HAP-1 (cell line): Measurements from ENCODE around the gene LILRA5.
A peak's percentile ranks its signal among the peaks of the same experiment; 100 is the strongest.

Experiments
- DNase-seq, 2 experiments: peaks; one replicate each; pipeline ENCODE4 v3.0.0-alpha.2; 2016 to 2020; ENCODE audit warnings: low spot score in 2 of 2
- H3K27me3 ChIP-seq: fragments of 250-450 bp; sonication (Bioruptor Pico); 2 replicates; pipeline ENCODE4 v1.5.1; 2020; ENCODE audit warnings: low read depth, mild to moderate bottlenecking, moderate library complexity
- H3K36me3 ChIP-seq: fragments of 250-450 bp; sonication (Bioruptor Pico); replicated peaks from 2 replicates; pipeline ENCODE4 v1.5.1; 2020; ENCODE audit warnings: mild to moderate bottlenecking
- H3K4me1 ChIP-seq: fragments of 250-450 bp; sonication (Bioruptor Pico); 2 replicates; pipeline ENCODE4 v1.5.1; 2020; ENCODE audit warnings: mild to moderate bottlenecking
- H3K4me3 ChIP-seq: fragments of 250-450 bp; sonication (Bioruptor Pico); 2 replicates; pipeline ENCODE4 v1.5.1; 2020; ENCODE audit warnings: mild to moderate bottlenecking, moderate library complexity
- H3K9me3 ChIP-seq: fragments of 250-450 bp; sonication (Bioruptor Pico); 2 replicates; pipeline ENCODE4 v1.5.1; 2020; ENCODE audit warnings: mild to moderate bottlenecking, moderate library complexity
- in situ Hi-C: fragments of 300-500 bp; cut with MboI; formaldehyde crosslinking; loops from 3 replicates; pipeline ENCODE4 v1.14.3; 2020; ENCODE audit warnings: low sequenced_read_pairs, inconsistent platforms, mixed read lengths

LILRA5 gene

DNA sequence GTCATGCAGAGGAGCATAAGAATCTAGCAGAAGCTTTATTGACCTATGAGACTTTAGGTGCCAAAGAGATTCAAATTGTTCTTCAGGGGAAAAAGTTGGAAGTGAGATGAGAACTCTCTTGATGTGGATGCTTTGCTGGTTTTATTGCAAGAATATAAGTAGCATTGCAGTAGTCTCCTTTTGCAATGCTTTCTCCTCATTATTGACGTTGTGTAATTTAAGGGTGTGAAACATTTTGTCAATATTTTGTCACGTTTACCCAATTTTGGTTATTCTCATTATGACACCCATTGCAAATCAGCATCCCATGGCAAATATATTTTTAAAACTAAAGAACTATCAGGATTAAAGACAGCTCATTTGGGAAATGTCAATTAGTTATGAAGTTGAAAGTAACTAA lies 44.0 kb downstream of the LILRA5 start:
- Histone ChIP-seq H3K4me1 (no peaks in the 10 kb centered on the region), H3K4me3 (no peak overlapping the region), H3K27me3 (peaks cover 10% of the 10 kb centered on the region; the same call in 1 of the 2 replicates), H3K9me3 (no peaks in the 10 kb centered on the region), H3K36me3 (no peaks in the 10 kb centered on the region)
- no peak for DNase-seq
- in situ Hi-C loops = no loop called here

DNA sequence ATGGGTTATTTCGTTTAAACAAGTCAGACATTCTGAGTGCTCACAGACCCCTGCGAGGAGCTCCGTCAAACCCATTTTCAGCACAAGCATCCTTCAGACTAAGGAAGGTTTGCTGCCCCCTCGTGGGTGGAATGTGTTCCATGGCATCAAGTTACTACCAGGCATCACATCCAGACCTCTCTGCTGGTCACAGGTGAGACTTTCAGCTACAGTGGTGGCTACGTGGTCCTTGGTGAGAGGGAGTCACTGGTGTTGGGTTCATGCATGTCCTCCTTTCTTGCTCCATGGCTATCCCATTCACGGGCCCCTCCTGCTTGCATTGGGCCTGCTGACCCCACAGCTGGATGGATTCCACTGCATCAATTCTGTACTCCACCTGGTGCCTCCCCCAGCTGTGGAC lies 46.8 kb downstream of the LILRA5 start:
- H3K27me3 ChIP-seq = peaks cover 11% of the 10 kb centered on the region; the same call in 1 of the 2 replicates
- in situ Hi-C loops = no loop called here
- no peaks in the 10 kb centered on the region for H3K9me3 ChIP-seq
- DNase-seq = peak; percentile 32 to 89
- no peaks in the 10 kb centered on the region for H3K4me1 ChIP-seq
- H3K36me3 ChIP-seq = no peaks in the 10 kb centered on the region
- no peak overlapping the region for H3K4me3 ChIP-seq

DNA sequence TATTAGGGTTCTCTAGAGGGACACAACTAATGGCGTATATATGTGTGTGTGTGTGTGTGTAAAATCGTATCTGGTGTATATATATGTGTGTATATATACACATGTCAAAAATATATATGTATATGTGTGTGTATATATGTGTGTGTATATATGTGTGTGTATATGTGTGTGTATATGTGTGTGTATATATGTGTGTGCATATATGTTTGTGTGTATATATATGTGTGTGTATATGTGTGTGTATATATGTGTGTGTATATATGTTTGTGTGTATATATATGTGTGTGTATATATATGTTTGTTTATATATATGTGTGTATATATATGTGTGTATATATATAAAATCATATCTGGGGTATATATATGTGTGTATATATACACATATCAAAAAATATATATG lies 50.5 kb downstream of the LILRA5 start:
- Histone ChIP-seq H3K9me3 (no peaks in the 10 kb centered on the region), H3K4me3 (no peak overlapping the region), H3K4me1 (no peaks in the 10 kb centered on the region), H3K27me3 (peaks cover 14% of the 10 kb centered on the region), H3K36me3 (no peaks in the 10 kb centered on the region)
- in situ Hi-C loops = no loop called here
- no peak for DNase-seq

DNA sequence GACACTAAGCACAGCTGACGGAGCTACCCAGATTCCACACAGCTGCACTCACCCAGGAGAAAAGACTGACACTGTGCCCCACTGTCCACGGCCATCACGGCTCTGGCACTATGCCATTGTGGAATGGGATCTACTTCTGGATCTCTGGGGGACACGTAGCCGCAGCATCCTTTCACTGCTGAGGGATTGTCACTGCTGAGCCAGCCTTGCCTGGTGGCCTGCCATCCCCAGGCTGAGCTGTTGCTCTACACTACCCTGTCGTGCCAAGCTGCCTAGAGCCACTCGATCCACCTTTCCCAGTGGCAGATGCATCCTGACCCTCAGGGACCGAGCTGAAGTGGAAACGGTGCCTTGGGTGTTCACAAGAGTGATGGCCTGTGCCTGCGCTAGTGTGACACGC lies 50.9 kb downstream of the LILRA5 start:
- DNase-seq = peak in 1 of 2 experiments; percentile 5
- in situ Hi-C loops = no loop called here
- Histone ChIP-seq H3K36me3 (no peaks in the 10 kb centered on the region), H3K27me3 (peaks cover 17% of the 10 kb centered on the region), H3K9me3 (no peaks in the 10 kb centered on the region), H3K4me3 (no peak overlapping the region), H3K4me1 (no peaks in the 10 kb centered on the region)

DNA sequence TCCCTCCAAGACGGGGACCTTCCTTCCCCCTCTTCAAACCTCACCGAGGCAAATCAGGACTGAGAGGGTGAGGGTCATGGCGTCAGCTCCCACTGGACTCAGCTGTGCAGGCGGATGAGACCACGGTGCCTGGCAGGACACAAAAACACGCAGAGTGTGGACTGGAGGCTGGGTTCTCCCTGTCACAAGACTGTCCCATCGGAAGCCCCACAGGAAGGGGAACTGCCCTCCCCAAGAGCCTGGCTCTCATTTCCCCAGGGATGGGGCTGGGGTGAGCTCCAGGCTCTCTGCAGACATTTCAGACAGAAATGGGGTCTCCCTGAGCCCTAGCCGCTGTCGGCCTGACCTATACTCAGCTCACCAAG lies 55.9 kb downstream of the LILRA5 start, which contains the start of gene LILRB5:
Gene LILRB5 (minus strand): TSS at position 158 of the 365 bp plus-strand sequence. CDS start 80 bp downstream, at position 78.
- Histone ChIP-seq H3K4me1 (no peaks in the 10 kb centered on the region), H3K4me3 (no peak within 1 kb of the TSS), H3K27me3 (peaks cover 35% of the 10 kb centered on the region), H3K9me3 (no peaks in the 10 kb centered on the region), H3K36me3 (no peaks in the 10 kb centered on the region)
- in situ Hi-C loops = no loop called here
- no peak for DNase-seq
